ENCODE results near the gene HOXD10. TPM values are rescaled to one million over a fixed set of nuclear protein-coding genes. Genes with fewer than 3 reads are reported as not detected.
A peak's percentile ranks its signal among the peaks of the same experiment; 100 is the strongest.

HOXD10 gene
- total and polyA plus RNA-seq, 2 of the 13 experiments (the other 11 are each of a cell fraction or from before 2014, with no cell fraction given): not detected

GRCh38 chr2:176111309-176111663, 5.3 kb upstream of the HOXD10 start (continued):
- TF ChIP-seq ARID4A (CRISPR knock-in tag; IDR thresholded peaks at IDR 0.05; ENCODE audit: borderline replicate concordance) (no peak), SMC3 (IDR thresholded peaks at IDR 0.05; ENCODE audit: low read length) (peak; percentile 43), SALL1 (CRISPR knock-in tag; IDR thresholded peaks at IDR 0.05) (peak; percentile 24; the same call in 1 of the 2 replicates), RAD21 (CRISPR knock-in tag; IDR thresholded peaks at IDR 0.05) (peak; percentile 32; the same call in 1 of the 2 replicates), XRCC5 (optimal IDR thresholded peaks at IDR 0.05; ENCODE audit: low read length) (peak; percentile 94), RXRB (CRISPR knock-in tag; IDR thresholded peaks at IDR 0.05; ENCODE audit: borderline replicate concordance) (0 out of 2 replicates have a peak, but pooled peaks have one; percentile 19), ZNF501 (CRISPR knock-in tag; IDR thresholded peaks at IDR 0.05) (0 out of 2 replicates have a peak, but pooled peaks have one; percentile 23), SNRNP70 (IDR thresholded peaks at IDR 0.05; ENCODE audit: low read depth, low read length) (no peak), RNF2 (conservative IDR thresholded peaks at IDR 0.05; ENCODE audit: low read depth) (peak; percentile 93), ZFX (CRISPR knock-in tag; IDR thresholded peaks at IDR 0.05; ENCODE audit: low read depth) (peak; percentile 35; the same call in 1 of the 2 replicates), TEAD3 (CRISPR knock-in tag; optimal IDR thresholded peaks at IDR 0.05; ENCODE audit: borderline replicate concordance) (peak; percentile 52), IRF2 (CRISPR knock-in tag; IDR thresholded peaks at IDR 0.05) (no peak), MTF2 (CRISPR knock-in tag; IDR thresholded peaks at IDR 0.05; ENCODE audit: borderline replicate concordance) (0 out of 2 replicates have a peak, but pooled peaks have one; percentile 52), MEIS1 (CRISPR knock-in tag; IDR thresholded peaks at IDR 0.05; ENCODE audit: borderline replicate concordance) (no peak), ZNF576 (CRISPR knock-in tag; IDR thresholded peaks at IDR 0.05) (no peak), CTCF (CRISPR knock-in tag; IDR thresholded peaks at IDR 0.05) (peak; percentile 87), CBX2 (IDR thresholded peaks at IDR 0.05; ENCODE audit: low read depth, low read length) (peak; percentile 92; the same call in 1 of the 2 replicates), CBX2 (CRISPR knock-in tag; IDR thresholded peaks at IDR 0.05; ENCODE audit: low read depth) (peak; percentile 57; the same call in 1 of the 2 replicates), EZH2 (conservative IDR thresholded peaks at IDR 0.05; ENCODE audit: low read depth, low read length) (peak; percentile 99)

Measured in HepG2 (cell line).